Heart left ventricle (tissue), 16 donors: Measurements from ENCODE around the gene EPHA6. TPM values are rescaled to one million over a fixed set of nuclear protein-coding genes. Genes with fewer than 3 reads are reported as not detected.

ENCODE experiments used
- ATAC-seq, 4 donors: fragments of 200-7000 bp; cut with Tn5 transposase; one replicate each; pipeline ENCODE4 v1.9.1; 2020 to 2022; ENCODE audit warnings: moderate library complexity in 4 of 4, mild to moderate bottlenecking in 3 of 4, moderate number of reproducible peaks in 1 of 4
- DNase-seq, 5 donors: peaks; one replicate each; pipeline ENCODE4 v3.0.0-alpha.2; 2020
- H3K27ac ChIP-seq, 12 donors: fragments of 200-600 bp; sonication (generic) in 4 of 12; one replicate each; pipeline versions ENCODE4 v1.5.0 to v1.8.0; 2016 to 2022; ENCODE audit warnings: mild to moderate bottlenecking in 2 of 12
- H3K27me3 ChIP-seq, 9 donors: fragments of 200-600 bp; sonication (generic) in 2 of 9; one replicate each; pipeline versions ENCODE4 v1.5.1 to v1.8.0; 2016 to 2022; ENCODE audit warnings: mild to moderate bottlenecking in 3 of 9
- H3K36me3 ChIP-seq, 9 donors: fragments of 200-600 bp; sonication (generic) in 2 of 9; one replicate each; pipeline versions ENCODE4 v1.5.0 to v1.8.0; 2018 to 2022; ENCODE audit warnings: mild to moderate bottlenecking in 2 of 9
- H3K4me1 ChIP-seq, 12 donors: fragments of 200-600 bp; sonication (generic) in 4 of 12; one replicate each; pipeline versions ENCODE4 v1.5.0 to v1.8.0; 2016 to 2022; ENCODE audit warnings: mild to moderate bottlenecking in 3 of 12
- H3K4me3 ChIP-seq, 12 donors: fragments of 200-600 bp; sonication (generic) in 4 of 12; one replicate each; pipeline versions ENCODE4 v1.5.0 to v1.8.0; 2017 to 2022; ENCODE audit warnings: mild to moderate bottlenecking in 9 of 12, moderate library complexity in 4 of 12
- H3K9me3 ChIP-seq, 12 donors: fragments of 200-600 bp; sonication (generic) in 4 of 12; one replicate each; pipeline versions ENCODE4 v1.5.0 to v1.8.0; 2016 to 2022; ENCODE audit warnings: mild to moderate bottlenecking in 1 of 12
- CTCF ChIP-seq, 12 donors: fragments of 200-600 bp; sonication (generic) in 4 of 12; IDR thresholded peaks; one replicate each; pipeline versions ENCODE4 v1.5.0 to v1.8.0; 2018 to 2022; ENCODE audit warnings: antibody characterized with exemption in 12 of 12, mild to moderate bottlenecking in 5 of 12
- POLR2A ChIP-seq, 2 donors: fragments of 450-650 bp; IDR thresholded peaks; one replicate each; pipeline ENCODE4 v1.6.1; 2017; ENCODE audit warnings: antibody characterized with exemption in 2 of 2, mild to moderate bottlenecking in 2 of 2, moderate library complexity in 2 of 2
- WGBS, 4 donors: extraction: QIAGEN DNeasy Blood & Tissue Kit in 2 of 4; methylation state at CpG; one replicate each; pipeline versions ENCODE4 v1.1.5 to v1.1.7; 2013 to 2018; 5-methylcytosine and 5-hydroxymethylcytosine counted together
- intact Hi-C, 10 donors: fragments of 100-400 bp; cut with DNase I; formaldehyde crosslinking; loops; one replicate each; pipeline versions ENCODE4 v1.11.1 to v1.14.2; 2022
- polyA plus RNA-seq, 2 donors: library from polyadenylated mRNA; stranded (reverse); fragments of 200-250 nt; gene quantifications; one replicate each; pipeline ENCODE4 v1.2.3, GENCODE V29; 2013
- total RNA-seq, 9 donors: library from RNA; depleted of rRNA in 2 of 9; stranded (reverse); fragments of >200 nt in 2 of 9; fragmentation: NEBNext Ultra II Directional in 3 of 9; extraction: Animal tissue kit (Norgen Biotek cat#: 25700) in 3 of 9; gene quantifications; one replicate each; pipeline versions ENCODE4 v1.1.0 to v1.2.4, GENCODE V29; 2016 to 2023
- donor health status: ischemic (EF 13 %, LVEDD 7.1; RV severe dilation, severe dysfunction).
- donor health status: healthy with polysubstance abuse.
- donor health status: DM: no; HTN: yes; CAD: no.
- donor health status: DM: no; HTN: no; CAD: no.
- donor health status: ischemic (EF 25% LVEDD 6.9; RV normal size, moderate dysfunction).
- donor health status: ischemic (EF 25% LVEDD 5.7; RV mildly dilated, moderate dysfunction).
- donor health status: healthy.
- donor health status: DM: yes; HTN: yes; CAD: no.
- donor health status: ischemic (EF 35%, LVEDD 5.7; RV mildly dilated, moderate dysfunction).
- donor health status: nonischemic (EF 11% LVEDD 7.7; RV severe dilation, severe dysfunction).
- donor health status: DM: yes; HTN: yes; CAD: no.
- donor health status: PGD.
- donor health status: ischemic (EF 29% LVEDD 5.4; RV normal size, mild dysfunction).
- donor health status: nonischemic (EF 23%, LVEDD 6.1; RV moderate dilation, normal function).

Gene EPHA6
- total and polyA plus RNA-seq, 11 donors = 0.28 to 1.2 (median 0.42) TPM; not detected in 6

GRCh38 chr3:97686258-97686657, 871.9 kb downstream of the EPHA6 start:
- intact Hi-C loops = no loop called here
- Histone ChIP-seq H3K9me3 (no peaks in the 10 kb centered on the region), H3K27me3 (no peaks in the 10 kb centered on the region), H3K4me1 (no peaks in the 10 kb centered on the region), H3K27ac (no peak overlapping the region), H3K4me3 (no peak overlapping the region), H3K36me3 (no peaks in the 10 kb centered on the region)
- DNase-seq (no peak), ATAC-seq (no peak)
- TF ChIP-seq POLR2A (IDR thresholded peaks at IDR 0.05) = no peak
- TF ChIP-seq CTCF (IDR thresholded peaks at IDR 0.05) = no peak

GRCh38 chr3:97687734-97688133, 873.3 kb downstream of the EPHA6 start:
- no peak for DNase-seq
- Histone ChIP-seq H3K4me1 (no peaks in the 10 kb centered on the region), H3K9me3 (no peaks in the 10 kb centered on the region), H3K27me3 (no peaks in the 10 kb centered on the region), H3K4me3 (no peak overlapping the region), H3K27ac (no peak overlapping the region), H3K36me3 (no peaks in the 10 kb centered on the region)
- WGBS, 4 donors = 36 to 50% (median 48%) methylated on average over 2 of the region's 2 CpGs
- intact Hi-C loops = no loop called here
- ATAC-seq = no peak
- TF ChIP-seq CTCF (IDR thresholded peaks at IDR 0.05) (no peak), POLR2A (IDR thresholded peaks at IDR 0.05) (no peak)

GRCh38 chr3:97689111-97689510, 874.7 kb downstream of the EPHA6 start:
- no peak for DNase-seq
- no peak overlapping the region for H3K27ac ChIP-seq
- intact Hi-C loops = no loop called here
- no peak for ATAC-seq
- no peaks in the 10 kb centered on the region for H3K27me3 ChIP-seq
- 79 to 83% (median 81%) methylated on average over 4 of the region's 4 CpGs for WGBS, 4 donors
- no peaks in the 10 kb centered on the region for H3K9me3 ChIP-seq
- no peaks in the 10 kb centered on the region for H3K4me1 ChIP-seq
- TF ChIP-seq POLR2A (IDR thresholded peaks at IDR 0.05) = no peak
- TF ChIP-seq CTCF (IDR thresholded peaks at IDR 0.05) = no peak
- H3K4me3 ChIP-seq = no peak overlapping the region
- H3K36me3 ChIP-seq = no peaks in the 10 kb centered on the region

GRCh38 chr3:97689962-97690361, 875.6 kb downstream of the EPHA6 start:
- no peak for ATAC-seq
- no peaks in the 10 kb centered on the region for H3K9me3 ChIP-seq
- DNase-seq = no peak
- no peaks in the 10 kb centered on the region for H3K4me1 ChIP-seq
- no peaks in the 10 kb centered on the region for H3K27me3 ChIP-seq
- no peak overlapping the region for H3K4me3 ChIP-seq
- no peak overlapping the region for H3K27ac ChIP-seq
- H3K36me3 ChIP-seq = no peaks in the 10 kb centered on the region
- intact Hi-C loops = no loop called here
- no peak for TF ChIP-seq POLR2A (IDR thresholded peaks at IDR 0.05)

- no peak for TF ChIP-seq CTCF (IDR thresholded peaks at IDR 0.05)
- no peak for TF ChIP-seq POLR2A (IDR thresholded peaks at IDR 0.05)
These were observed 877.0 kb downstream of the EPHA6 start for GRCh38 chr3:97691354-97691753.

More at GRCh38 chr3:97691354-97691753, 877.0 kb downstream of the EPHA6 start:
- Histone ChIP-seq H3K4me1 (no peaks in the 10 kb centered on the region), H3K27ac (no peak overlapping the region), H3K9me3 (no peaks in the 10 kb centered on the region), H3K27me3 (no peaks in the 10 kb centered on the region), H3K36me3 (no peaks in the 10 kb centered on the region), H3K4me3 (no peak overlapping the region)
- 57 to 82% (median 66%) methylated on average over 1 of the region's 1 CpG for WGBS, 4 donors
- ATAC-seq = no peak
- intact Hi-C loops = no loop called here
- no peak for DNase-seq
